H4 (cell line): ENCODE data around the gene SPECC1L. TPM values are rescaled to one million over a fixed set of nuclear protein-coding genes. Genes with fewer than 3 reads are reported as not detected.
"Not testable (repeated sequence)": the region's sequence is repeated elsewhere in the genome, so short reads cannot be mapped to it uniquely, and the experiment has no call there.

Experiments used
- DNase-seq: peaks from one replicate; pipeline ENCODE4 v3.0.0-alpha.2; 2015; ENCODE audit warnings: low spot score
- total RNA-seq: library from RNA; depleted of rRNA; stranded (reverse); fragments of >200 nt; shearing (Covaris generic); gene quantifications from 2 replicates; pipeline ENCODE4 v1.2.3, GENCODE V29; 2014

The SPECC1L gene
- total RNA-seq, 1 experiment from 2014 or later, result 10.8 TPM

DNA sequence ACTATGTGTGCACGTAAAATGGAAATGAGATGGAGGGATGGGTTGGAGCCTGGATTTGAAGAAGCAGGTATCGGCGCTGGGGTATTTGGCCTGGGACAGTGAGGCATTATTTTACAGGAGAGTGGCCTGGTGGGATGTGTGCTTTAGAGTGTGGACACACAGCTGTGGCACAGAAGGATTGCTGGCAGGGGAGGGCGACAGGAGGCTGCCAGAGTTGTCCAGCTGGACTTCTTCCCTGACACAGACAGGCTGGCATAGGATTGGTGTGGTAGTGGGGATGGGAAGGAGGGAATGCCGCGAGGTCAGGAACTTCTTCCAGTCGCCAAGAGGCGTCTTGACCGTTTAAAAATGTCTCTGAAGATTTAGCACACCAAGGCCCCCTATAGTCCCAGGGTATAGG lies 16.6 kb downstream of the SPECC1L start:
- not testable (repeated sequence) for DNase-seq

DNA sequence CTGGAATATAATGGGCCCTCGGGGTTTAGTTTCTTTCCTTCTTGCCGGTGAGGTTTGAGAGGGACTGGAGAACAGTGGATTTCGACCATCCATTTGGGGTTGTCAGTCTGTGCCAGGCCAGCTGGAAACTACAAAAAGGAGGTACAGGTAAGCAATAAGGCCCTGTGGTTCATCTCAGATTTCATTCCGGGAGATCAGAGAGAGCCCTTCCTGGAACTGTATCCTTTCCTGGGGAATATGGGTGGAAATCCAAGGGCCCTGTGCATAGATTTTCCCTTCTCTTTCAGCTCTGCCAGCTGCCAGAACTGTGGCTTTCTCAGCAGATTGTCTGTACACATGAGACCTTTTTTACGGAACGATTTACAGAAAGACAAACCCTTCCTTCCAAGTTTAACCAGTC lies 17.2 kb downstream of the SPECC1L start:
- DNase-seq, result not testable (repeated sequence)

DNA sequence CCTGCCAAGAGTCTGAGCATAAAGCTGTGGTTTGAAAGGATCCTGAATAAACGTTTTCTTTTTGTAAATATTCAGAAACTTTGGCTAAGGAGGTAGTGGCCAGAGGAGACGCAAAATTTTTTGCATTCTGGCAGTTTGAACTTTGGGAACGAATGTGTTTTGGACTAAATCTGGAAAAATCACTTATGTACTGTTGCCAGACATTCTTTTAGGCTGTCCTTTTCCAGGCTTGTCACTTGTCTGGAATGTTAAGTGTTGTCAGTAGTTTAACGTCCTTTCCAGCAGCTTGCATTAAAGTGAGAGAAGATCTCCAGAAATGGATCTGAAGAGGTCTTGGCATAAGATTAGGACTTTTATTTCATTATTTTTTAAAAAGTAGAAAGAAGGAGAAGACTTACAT lies 18.5 kb downstream of the SPECC1L start:
- DNase-seq, result no peak

DNA sequence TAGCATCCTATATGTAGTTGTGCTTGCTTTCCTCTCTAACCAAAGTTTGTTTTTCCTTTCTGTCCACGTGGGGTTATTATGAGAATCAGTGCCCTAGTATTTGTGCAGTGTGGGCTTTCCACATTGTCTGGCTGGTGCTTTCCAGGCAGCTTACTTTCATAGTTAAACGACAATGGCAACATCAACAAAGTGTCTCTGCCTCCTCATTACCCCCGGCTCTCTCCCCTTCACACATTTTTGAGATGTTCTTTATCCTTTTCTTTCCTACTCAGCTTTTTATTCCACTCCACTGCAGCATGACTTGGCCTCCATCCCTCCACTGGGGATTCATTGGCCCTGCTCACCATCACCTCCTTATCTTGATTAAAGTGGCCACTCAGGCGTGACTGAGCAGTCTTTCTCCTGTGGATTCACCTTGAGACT lies 19.1 kb downstream of the SPECC1L start:
- no peak for DNase-seq

DNA sequence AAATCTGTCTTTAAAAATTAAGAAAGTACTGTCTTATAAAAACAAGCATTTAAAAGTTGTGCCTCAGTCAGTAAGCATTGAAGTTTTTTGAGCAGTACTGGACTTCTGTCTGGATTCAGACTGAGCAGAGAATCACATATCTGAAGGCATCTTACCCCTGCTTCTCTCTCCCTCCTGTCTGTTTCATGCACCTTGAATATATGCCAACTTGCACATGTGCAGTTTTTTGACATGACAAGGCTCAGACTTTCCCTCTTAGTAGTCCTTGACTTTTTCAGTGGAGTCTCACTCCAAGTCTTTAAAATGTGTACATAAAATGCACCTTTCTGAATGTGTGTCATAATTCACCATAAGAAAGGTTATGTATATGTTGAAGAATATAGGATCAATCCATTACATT lies 19.8 kb downstream of the SPECC1L start:
- no peak for DNase-seq

DNA sequence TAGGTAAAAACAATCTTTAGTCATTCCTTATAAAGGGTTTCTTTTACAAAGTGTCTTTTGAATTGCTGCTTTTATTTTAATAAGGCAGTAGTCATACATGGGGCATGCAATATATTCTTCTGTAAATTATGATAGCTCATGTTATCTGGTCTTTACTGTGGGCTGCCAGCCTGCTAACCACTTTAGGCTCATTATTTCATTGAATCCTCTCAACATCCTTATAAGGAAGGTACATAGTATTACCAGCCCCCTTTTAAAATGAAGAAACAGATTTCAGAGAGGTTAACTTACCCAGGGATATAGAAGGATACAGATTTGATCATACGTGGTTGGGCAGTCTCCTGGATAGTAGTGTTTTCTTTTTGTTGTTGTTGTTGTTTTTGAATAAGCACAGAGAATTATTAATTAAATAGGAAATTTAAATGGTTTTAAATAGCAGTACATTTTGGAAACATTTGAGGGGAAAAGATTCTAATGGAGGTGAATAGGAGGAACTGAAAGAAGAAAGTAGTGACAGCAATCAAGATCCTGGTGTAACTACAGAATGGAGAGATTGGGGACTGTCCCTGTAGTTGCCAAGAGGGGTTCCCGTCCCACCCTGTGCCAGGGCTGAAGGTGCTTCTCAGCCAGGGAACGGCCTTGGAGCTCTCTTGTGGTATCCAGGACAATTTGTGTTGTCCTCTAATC lies 21.0 kb downstream of the SPECC1L start:
- DNase-seq, result no peak

DNA sequence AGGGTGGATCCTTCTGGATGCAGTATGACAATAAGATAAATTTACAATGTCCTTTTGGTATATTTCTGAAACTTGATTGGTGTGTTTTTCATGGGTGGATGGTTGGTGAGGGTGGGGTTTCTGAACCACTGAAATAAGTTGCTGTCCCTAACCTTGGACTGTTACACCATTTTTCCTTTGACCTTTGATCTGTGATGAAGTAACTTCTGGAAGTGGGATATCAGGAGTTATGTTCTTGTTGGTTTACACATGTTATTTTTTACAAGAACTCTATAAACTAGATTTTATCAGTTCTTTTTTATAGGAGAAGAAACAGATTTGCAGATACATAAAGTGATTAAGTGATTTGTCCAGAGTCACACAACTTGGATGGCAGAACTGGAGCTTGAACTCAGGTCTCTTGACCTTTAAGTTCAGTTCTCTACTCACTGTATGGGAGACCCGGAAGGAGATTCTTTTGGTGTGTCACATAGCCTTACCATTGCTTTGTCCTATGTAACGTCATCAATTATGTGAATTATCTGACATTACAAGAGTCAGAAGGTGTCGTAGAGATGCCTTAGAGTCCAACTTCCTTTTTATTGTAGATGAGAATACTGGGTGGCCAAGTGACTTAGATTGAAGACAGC lies 21.7 kb downstream of the SPECC1L start:
- not testable (repeated sequence) for DNase-seq

DNA sequence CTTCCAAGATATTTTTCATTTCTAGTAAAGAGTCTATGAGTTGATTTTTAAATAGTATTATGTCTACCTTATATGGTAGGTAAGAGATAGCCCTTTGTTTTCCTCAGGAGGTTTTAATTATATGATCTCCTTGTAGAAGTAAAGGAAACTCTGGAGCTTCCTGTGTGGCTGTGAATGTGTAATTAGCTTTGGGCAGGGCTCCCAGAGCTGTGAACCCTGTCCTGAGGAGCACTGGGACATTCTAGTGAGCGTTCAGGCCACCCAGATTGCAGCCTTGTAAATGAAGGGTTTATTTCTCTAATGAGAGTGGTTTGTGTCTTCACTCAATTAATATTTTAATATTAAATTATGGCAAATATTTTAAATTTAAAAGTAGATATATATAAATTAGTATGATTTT lies 24.3 kb downstream of the SPECC1L start:
- DNase-seq, result not testable (repeated sequence)

DNA sequence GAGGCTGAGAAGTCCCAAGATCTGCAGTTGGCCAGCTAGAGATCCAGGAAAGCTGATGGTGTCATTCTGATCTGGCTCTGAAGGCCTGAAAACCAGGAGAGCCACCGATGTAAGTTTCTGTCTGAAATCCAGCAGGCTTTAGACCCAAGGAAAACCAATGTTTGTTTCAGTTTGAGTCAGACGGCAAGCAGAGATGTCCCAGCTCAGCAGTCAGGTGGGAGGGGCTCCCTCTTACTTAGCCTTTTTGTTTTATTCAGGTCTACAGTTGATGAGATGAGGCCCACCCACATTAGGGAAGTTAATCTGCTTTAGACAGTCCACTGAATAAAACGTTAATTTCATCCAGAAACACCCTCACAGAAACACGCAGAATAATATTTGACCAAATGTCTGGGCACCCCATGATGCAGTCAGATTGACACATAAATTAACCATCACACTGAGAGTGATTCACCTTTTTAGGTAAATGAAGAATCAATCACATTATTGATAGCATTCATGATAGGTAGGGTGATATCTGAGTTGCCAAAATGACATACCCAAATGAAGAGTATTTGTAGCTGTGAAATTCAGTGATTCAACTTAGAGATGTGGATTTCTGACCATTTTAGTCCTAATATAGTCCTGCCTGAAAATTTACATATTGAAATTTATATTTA lies 28.0 kb downstream of the SPECC1L start:
- not testable (repeated sequence) for DNase-seq

DNA sequence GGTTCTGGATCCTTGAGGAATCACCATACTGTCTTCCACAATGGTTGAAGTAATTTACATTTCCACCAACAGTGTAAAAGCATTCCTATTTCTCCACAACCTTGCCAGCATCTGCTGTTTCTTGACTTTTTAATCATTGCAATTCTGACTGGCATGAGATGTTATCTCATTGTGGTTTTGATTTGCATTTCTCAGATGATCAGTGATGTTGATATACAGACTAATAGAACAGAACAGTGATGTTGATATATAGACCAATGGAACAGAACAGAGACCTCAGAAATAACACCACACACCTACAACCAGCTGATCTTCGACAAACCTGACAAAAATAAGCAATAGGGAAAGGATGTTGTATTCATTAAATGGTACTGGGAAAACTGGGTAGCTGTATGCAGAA lies 29.9 kb downstream of the SPECC1L start:
- DNase-seq, result not testable (repeated sequence)

DNA sequence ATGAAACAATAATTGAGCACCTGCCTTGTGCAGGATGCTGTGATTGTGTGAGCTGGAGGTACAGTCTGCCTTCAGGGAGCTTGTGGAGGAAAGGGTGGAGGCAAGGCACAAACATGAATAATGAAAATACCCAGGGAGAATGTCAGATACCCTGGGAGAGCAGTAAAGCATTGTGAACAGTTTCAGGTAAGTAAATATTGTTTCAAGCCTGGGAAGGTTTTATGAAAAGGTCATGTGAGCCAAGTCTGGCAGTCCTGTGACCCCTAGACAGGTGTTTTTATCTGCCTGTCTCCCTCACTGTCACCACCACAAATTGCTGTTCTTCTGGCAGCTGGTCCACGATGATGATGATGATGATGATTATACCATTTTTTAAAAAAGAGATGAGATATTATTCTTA lies 32.0 kb downstream of the SPECC1L start:
- DNase-seq, result no peak

DNA sequence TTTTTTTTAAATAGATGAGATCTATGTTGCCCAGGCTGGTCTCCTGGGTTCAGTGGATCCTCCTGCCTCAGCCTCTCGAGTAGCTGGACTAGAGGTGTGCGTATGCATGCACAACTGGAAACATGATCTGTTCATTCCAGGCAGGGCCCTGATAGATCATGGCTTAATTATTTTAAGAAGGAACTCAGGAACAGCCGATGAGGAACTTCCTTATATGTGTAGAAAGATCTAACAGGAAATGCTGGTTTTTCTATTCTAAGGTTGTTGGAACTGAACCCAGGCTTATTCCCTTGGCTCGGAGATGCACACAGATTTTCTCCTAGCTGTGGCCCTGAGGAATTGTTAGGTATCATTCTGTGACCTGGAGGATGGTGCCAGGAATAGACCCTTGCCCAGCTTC lies 32.4 kb downstream of the SPECC1L start:
- DNase-seq, result no peak

DNA sequence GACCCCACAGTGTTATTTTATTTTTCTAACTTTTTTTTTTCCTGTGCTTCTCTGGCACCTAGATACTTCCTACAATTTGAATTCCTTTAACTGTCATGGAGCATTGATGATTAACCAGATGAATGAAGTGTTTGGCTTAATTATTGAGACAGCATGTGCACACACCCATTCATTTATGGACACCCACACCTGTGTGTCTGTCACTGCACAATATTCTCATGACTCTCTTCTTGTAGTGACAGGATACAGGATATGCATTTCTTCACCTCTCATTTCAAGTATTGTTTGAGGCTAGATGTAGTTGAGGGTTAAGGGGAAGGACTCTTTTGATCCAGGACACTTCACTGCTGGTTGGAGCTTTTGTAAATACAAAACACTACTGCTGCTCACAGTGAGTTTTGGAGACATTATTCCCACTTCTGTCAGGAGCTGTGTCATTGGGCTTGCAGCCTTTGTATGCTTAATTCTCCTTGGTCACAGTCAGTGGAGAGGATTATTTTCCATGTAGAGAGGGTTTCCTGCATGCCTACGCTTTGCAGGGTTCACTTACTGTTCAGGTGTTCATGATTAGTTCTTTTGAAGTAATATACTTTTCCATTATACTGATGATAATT lies 33.5 kb downstream of the SPECC1L start:
- no peak for DNase-seq

DNA sequence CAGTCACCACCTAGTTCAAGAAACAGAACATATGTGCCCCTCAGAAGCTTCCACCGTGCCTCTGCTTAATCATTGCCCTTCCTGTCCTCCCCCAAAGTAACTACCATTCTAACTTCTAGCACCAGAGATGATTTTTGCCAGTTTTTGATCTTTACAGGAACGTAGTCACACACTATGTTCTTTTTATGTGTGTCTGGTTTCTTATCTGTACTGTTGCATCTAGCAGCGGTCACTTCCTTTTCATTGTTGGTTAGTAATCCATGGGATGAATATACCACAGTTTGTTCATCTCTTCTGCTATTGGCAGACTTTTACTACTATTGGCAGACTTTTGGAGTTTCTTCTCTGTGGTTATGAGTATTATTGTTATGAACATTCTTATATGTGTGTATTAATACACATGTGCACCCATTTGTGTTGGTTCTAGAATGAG lies 34.6 kb downstream of the SPECC1L start:
- DNase-seq, result no peak

DNA sequence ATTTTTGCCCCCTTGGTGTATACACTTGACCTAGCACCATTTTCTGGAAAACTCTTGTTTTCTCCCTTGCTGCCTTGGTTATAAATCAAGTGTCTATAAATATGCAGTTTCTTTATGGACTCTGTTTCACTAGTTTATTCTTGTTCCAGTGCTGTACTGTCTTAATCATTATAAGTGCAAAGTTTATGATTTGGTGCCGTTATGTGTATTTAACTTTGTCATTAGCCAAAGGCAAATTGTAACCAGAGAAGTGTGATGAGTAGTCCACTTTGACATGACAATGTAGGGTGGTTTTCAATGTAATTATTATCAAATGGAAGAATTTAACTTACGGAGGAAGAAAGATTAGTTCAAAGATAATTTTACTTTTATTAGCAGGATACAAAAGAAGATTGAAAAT lies 40.3 kb downstream of the SPECC1L start:
- DNase-seq, result no peak

DNA sequence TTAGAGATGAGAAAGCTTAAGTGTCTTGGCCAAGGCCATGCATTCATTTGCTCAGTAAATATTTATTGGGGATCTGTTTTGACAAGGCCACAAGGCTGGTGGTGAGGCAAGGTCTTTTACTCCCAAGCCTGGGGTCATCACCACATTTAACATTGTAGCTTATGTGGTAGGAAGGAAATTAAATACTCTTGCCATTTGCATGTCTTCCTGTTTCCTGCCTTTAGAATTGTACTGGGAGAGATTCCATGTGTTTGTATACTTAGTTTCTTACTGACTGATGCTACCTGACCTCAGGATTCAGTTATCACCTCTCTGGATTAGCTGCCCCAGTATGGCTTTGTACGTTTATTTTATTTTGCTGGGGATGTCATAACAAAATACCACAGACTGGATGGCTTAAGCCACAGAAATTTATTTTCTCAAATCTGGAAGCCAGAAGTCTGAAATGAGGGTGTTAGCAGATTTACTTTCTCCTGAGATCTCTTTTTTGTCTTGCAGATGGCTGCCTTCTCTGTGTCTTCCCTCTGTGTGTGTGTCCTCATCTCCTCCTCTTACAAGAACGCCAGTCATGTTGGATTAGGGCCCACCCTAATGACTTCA lies 44.8 kb downstream of the SPECC1L start:
- peak; percentile 16 for DNase-seq

DNA sequence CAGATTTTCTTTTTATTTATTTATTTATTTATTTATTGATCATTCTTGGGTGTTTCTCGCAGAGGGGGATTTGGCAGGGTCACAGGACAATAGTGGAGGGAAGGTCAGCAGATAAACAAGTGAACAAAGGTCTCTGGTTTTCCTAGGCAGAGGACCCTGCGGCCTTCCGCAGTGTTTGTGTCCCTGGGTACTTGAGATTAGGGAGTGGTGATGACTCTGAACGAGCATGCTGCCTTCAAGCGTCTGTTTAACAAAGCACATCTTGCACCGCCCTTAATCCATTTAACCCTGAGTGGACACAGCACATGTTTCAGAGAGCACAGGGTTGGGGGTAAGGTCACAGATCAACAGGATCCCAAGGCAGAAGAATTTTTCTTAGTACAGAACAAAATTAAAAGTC lies 45.6 kb downstream of the SPECC1L start:
- not testable (repeated sequence) for DNase-seq

DNA sequence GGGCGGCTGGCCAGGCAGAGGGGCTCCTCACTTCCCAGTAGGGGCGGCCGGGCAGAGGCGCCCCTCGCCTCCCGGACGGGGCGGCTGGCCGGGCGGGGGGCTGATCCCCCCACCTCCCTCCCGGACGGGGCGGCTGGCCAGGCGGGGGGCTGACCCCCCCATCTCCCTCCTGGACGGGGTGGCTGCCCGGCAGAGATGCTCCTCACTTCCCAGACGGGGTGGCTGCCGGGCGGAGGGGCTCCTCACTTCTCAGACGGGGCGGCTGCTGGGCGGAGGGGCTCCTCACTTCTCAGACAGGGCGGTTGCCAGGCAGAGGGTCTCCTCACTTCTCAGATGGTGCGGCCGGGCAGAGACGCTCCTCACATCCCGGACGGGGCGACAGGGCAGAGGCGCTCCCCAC lies 46.9 kb downstream of the SPECC1L start:
- DNase-seq, result not testable (repeated sequence)

DNA sequence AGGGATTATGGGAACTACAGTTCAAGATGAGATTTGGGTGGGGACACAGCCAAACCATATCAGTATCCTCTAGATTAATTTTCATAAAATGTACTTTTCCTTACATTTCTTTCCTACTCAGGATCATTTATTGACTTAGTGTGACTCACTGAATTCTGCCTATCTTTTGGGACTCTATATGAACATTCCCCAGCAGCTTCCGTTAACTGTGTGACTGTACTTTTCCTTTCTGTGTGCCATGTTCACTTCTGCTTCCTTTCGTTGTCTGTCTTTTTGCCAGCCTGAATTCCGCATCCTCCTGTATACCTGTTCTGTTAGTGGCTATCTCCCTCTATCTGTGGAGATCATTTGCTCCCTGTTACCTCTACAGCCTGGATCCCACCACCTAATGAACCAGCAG lies 48.8 kb downstream of the SPECC1L start:
- DNase-seq, result no peak

DNA sequence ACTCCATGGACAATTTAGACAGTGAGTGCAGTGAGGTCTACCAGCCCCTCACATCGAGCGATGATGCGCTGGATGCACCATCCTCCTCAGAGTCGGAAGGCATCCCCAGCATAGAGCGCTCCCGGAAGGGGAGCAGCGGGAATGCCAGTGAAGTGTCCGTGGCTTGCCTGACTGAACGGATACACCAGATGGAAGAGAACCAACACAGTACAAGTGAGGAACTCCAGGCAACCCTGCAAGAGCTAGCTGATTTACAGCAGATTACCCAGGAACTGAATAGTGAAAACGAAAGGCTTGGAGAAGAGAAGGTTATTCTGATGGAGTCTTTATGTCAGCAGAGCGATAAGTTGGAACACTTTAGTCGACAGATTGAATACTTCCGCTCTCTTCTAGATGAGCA lies 51.4 kb downstream of the SPECC1L start:
- DNase-seq, result no peak

DNA sequence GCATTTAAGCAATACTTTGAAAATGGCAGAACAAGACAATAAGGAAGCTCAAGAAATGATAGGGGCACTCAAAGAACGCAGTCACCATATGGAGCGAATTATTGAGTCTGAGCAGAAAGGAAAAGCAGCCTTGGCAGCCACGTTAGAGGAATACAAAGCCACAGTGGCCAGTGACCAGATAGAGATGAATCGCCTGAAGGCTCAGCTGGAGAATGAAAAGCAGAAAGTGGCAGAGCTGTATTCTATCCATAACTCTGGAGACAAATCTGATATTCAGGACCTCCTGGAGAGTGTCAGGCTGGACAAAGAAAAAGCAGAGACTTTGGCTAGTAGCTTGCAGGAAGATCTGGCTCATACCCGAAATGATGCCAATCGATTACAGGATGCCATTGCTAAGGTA lies 51.9 kb downstream of the SPECC1L start:
- DNase-seq, result no peak

DNA sequence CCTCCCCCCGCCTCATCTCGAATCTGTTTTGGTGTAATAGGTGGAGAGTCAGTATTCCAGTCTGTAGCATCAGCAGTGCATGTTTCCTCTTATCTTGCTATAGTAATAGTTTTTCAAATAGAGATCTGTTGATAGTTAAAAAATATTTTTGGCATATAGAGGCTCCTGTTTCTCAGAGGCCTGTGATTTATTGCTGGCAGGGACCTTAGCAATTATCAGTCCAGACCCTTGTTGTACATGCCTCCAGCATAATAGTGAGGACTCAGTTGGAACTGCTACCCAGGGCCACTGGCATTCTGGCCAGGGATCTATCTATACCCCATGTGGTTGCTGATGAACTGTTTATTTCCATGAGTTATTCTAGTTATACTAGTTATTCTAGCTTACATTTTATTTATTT lies 52.6 kb downstream of the SPECC1L start:
- no peak for DNase-seq
